ENCODE results near the gene NCKAP5.

Gene NCKAP5

GRCh38 chr2:132758995-132759394 lies 809.3 kb downstream of the NCKAP5 start:
- H3K9me3 ChIP-seq (ENCODE audit: insufficient read depth, low read length) = peaks cover 6% of the 10 kb centered on the region; the same call in 1 of the 2 replicates
- H3K4me1 ChIP-seq (ENCODE audit: insufficient read depth, insufficient read length) = no peaks in the 10 kb centered on the region
- no peaks in the 10 kb centered on the region for H3K36me3 ChIP-seq (ENCODE audit: insufficient read depth, insufficient read length, low read length)
- TF ChIP-seq YY1 (IDR thresholded peaks at IDR 0.05; ENCODE audit: insufficient read depth, insufficient read length) (no peak), SUZ12 (IDR thresholded peaks at IDR 0.05; ENCODE audit: extremely low read depth, insufficient read depth, insufficient read length) (no peak), ZNF274 (IDR thresholded peaks at IDR 0.05; ENCODE audit: low read depth, low read length) (no peak)
- no peak overlapping the region for H3K9ac ChIP-seq (ENCODE audit: insufficient read length, low read depth)
- no peaks in the 10 kb centered on the region for H3K27me3 ChIP-seq (ENCODE audit: insufficient read depth, insufficient read length)
- H3K4me3 ChIP-seq (ENCODE audit: insufficient read length, low read depth) = no peak overlapping the region
- no peak for DNase-seq (ENCODE audit: low read depth, low spot score)

GRCh38 chr2:132757676-132758075 lies 810.6 kb downstream of the NCKAP5 start:
- H3K9ac ChIP-seq (ENCODE audit: insufficient read length, low read depth) = no peak overlapping the region
- peaks cover 6% of the 10 kb centered on the region; the same call in 1 of the 2 replicates for H3K9me3 ChIP-seq (ENCODE audit: insufficient read depth, low read length)
- no peak overlapping the region for H3K4me3 ChIP-seq (ENCODE audit: insufficient read length, low read depth)
- no peaks in the 10 kb centered on the region for H3K4me1 ChIP-seq (ENCODE audit: insufficient read depth, insufficient read length)
- no peaks in the 10 kb centered on the region for H3K36me3 ChIP-seq (ENCODE audit: insufficient read depth, insufficient read length, low read length)
- TF ChIP-seq SUZ12 (IDR thresholded peaks at IDR 0.05; ENCODE audit: extremely low read depth, insufficient read depth, insufficient read length) (no peak), YY1 (IDR thresholded peaks at IDR 0.05; ENCODE audit: insufficient read depth, insufficient read length) (no peak), ZNF274 (IDR thresholded peaks at IDR 0.05; ENCODE audit: low read depth, low read length) (no peak)
- no peak for DNase-seq (ENCODE audit: low read depth, low spot score)
- H3K27me3 ChIP-seq (ENCODE audit: insufficient read depth, insufficient read length) = no peaks in the 10 kb centered on the region

- no peak for TF ChIP-seq SUZ12 (IDR thresholded peaks at IDR 0.05; ENCODE audit: extremely low read depth, insufficient read depth, insufficient read length)
- TF ChIP-seq YY1 (IDR thresholded peaks at IDR 0.05; ENCODE audit: insufficient read depth, insufficient read length) = no peak
- TF ChIP-seq ZNF274 (IDR thresholded peaks at IDR 0.05; ENCODE audit: low read depth, low read length) = no peak
- Histone ChIP-seq H3K4me1 (ENCODE audit: insufficient read depth, insufficient read length) (no peaks in the 10 kb centered on the region), H3K27me3 (ENCODE audit: insufficient read depth, insufficient read length) (no peaks in the 10 kb centered on the region), H3K4me3 (ENCODE audit: insufficient read length, low read depth) (no peak overlapping the region), H3K36me3 (ENCODE audit: insufficient read depth, insufficient read length, low read length) (no peaks in the 10 kb centered on the region), H3K9ac (ENCODE audit: insufficient read length, low read depth) (no peak overlapping the region), H3K9me3 (ENCODE audit: insufficient read depth, low read length) (peaks cover 6% of the 10 kb centered on the region; the same call in 1 of the 2 replicates)
- DNase-seq (ENCODE audit: low read depth, low spot score) = no peak
Measured at GRCh38 chr2:132757002-132757589, 811.2 kb downstream of the NCKAP5 start.

GRCh38 chr2:132754867-132755472 lies 813.3 kb downstream of the NCKAP5 start:
- Histone ChIP-seq H3K9ac (ENCODE audit: insufficient read length, low read depth) (no peak overlapping the region), H3K4me1 (ENCODE audit: insufficient read depth, insufficient read length) (no peaks in the 10 kb centered on the region), H3K27me3 (ENCODE audit: insufficient read depth, insufficient read length) (no peaks in the 10 kb centered on the region), H3K9me3 (ENCODE audit: insufficient read depth, low read length) (peaks cover 6% of the 10 kb centered on the region; the same call in 1 of the 2 replicates), H3K36me3 (ENCODE audit: insufficient read depth, insufficient read length, low read length) (no peaks in the 10 kb centered on the region), H3K4me3 (ENCODE audit: insufficient read length, low read depth) (no peak overlapping the region)
- no peak for DNase-seq (ENCODE audit: low read depth, low spot score)
- TF ChIP-seq YY1 (IDR thresholded peaks at IDR 0.05; ENCODE audit: insufficient read depth, insufficient read length) = no peak
- TF ChIP-seq SUZ12 (IDR thresholded peaks at IDR 0.05; ENCODE audit: extremely low read depth, insufficient read depth, insufficient read length) = no peak
- no peak for TF ChIP-seq ZNF274 (IDR thresholded peaks at IDR 0.05; ENCODE audit: low read depth, low read length)

GRCh38 chr2:132754392-132754791 lies 813.9 kb downstream of the NCKAP5 start:
- H3K9me3 ChIP-seq (ENCODE audit: insufficient read depth, low read length) = peaks cover 6% of the 10 kb centered on the region; the same call in 1 of the 2 replicates
- no peak overlapping the region for H3K9ac ChIP-seq (ENCODE audit: insufficient read length, low read depth)
- H3K36me3 ChIP-seq (ENCODE audit: insufficient read depth, insufficient read length, low read length) = no peaks in the 10 kb centered on the region
- no peaks in the 10 kb centered on the region for H3K27me3 ChIP-seq (ENCODE audit: insufficient read depth, insufficient read length)
- DNase-seq (ENCODE audit: low read depth, low spot score) = no peak
- TF ChIP-seq SUZ12 (IDR thresholded peaks at IDR 0.05; ENCODE audit: extremely low read depth, insufficient read depth, insufficient read length) (no peak), YY1 (IDR thresholded peaks at IDR 0.05; ENCODE audit: insufficient read depth, insufficient read length) (no peak), ZNF274 (IDR thresholded peaks at IDR 0.05; ENCODE audit: low read depth, low read length) (no peak)
- no peaks in the 10 kb centered on the region for H3K4me1 ChIP-seq (ENCODE audit: insufficient read depth, insufficient read length)
- H3K4me3 ChIP-seq (ENCODE audit: insufficient read length, low read depth) = no peak overlapping the region

GRCh38 chr2:132752421-132753206 lies 815.6 kb downstream of the NCKAP5 start:
- no peak for DNase-seq (ENCODE audit: low read depth, low spot score)
- no peak overlapping the region for H3K4me3 ChIP-seq (ENCODE audit: insufficient read length, low read depth)

GRCh38 chr2:132751836-132752235 lies 816.4 kb downstream of the NCKAP5 start:
- TF ChIP-seq ZNF274 (IDR thresholded peaks at IDR 0.05; ENCODE audit: low read depth, low read length) (no peak), YY1 (IDR thresholded peaks at IDR 0.05; ENCODE audit: insufficient read depth, insufficient read length) (no peak), SUZ12 (IDR thresholded peaks at IDR 0.05; ENCODE audit: extremely low read depth, insufficient read depth, insufficient read length) (no peak)
- no peak overlapping the region for H3K9ac ChIP-seq (ENCODE audit: insufficient read length, low read depth)
- no peaks in the 10 kb centered on the region for H3K9me3 ChIP-seq (ENCODE audit: insufficient read depth, low read length)
- H3K4me1 ChIP-seq (ENCODE audit: insufficient read depth, insufficient read length) = no peaks in the 10 kb centered on the region
- no peak for DNase-seq (ENCODE audit: low read depth, low spot score)
- no peak overlapping the region for H3K4me3 ChIP-seq (ENCODE audit: insufficient read length, low read depth)
- no peaks in the 10 kb centered on the region for H3K27me3 ChIP-seq (ENCODE audit: insufficient read depth, insufficient read length)
- H3K36me3 ChIP-seq (ENCODE audit: insufficient read depth, insufficient read length, low read length) = no peaks in the 10 kb centered on the region

More at GRCh38 chr2:132752421-132753206, 815.6 kb downstream of the NCKAP5 start:
- no peaks in the 10 kb centered on the region for H3K27me3 ChIP-seq (ENCODE audit: insufficient read depth, insufficient read length)
- H3K4me1 ChIP-seq (ENCODE audit: insufficient read depth, insufficient read length) = no peaks in the 10 kb centered on the region
- TF ChIP-seq YY1 (IDR thresholded peaks at IDR 0.05; ENCODE audit: insufficient read depth, insufficient read length) = no peak
- no peak for TF ChIP-seq SUZ12 (IDR thresholded peaks at IDR 0.05; ENCODE audit: extremely low read depth, insufficient read depth, insufficient read length)
- TF ChIP-seq ZNF274 (IDR thresholded peaks at IDR 0.05; ENCODE audit: low read depth, low read length) = no peak
- H3K9me3 ChIP-seq (ENCODE audit: insufficient read depth, low read length) = no peaks in the 10 kb centered on the region
- no peaks in the 10 kb centered on the region for H3K36me3 ChIP-seq (ENCODE audit: insufficient read depth, insufficient read length, low read length)
- no peak overlapping the region for H3K9ac ChIP-seq (ENCODE audit: insufficient read length, low read depth)

All from NT2/D1 (cell line).